ENCODE results near the gene FAM216B.

Gene FAM216B

DNA sequence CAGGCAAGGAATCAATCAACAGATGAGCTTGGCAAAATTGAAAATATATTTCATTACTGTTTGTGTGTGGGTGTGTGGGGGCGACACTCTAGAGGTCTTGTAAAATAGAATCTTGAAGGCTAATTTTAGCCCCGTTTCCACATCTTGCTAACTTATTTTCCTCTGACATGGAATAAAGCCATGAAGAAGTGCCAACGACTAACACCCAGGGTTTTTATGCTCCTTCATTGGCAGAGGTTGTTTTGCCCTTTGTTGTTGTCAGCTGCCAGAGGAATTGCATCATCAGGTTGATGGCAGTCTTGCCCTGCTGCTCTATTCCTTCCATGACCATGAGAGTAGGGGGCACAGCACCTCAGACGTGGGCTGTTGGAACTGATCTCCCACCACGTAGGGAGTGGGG, 30.6 kb upstream of the FAM216B start:
- Histone ChIP-seq H3K36me3 (ENCODE audit: low read length) (no peaks in the 10 kb centered on the region), H3K4me2 (ENCODE audit: low read depth, low read length, poor library complexity, severe bottlenecking) (no peak overlapping the region), H3K27ac (ENCODE audit: low read depth, low read length) (no peak overlapping the region), H3K27me3 (ENCODE audit: low read length) (no peaks in the 10 kb centered on the region), H3K79me2 (ENCODE audit: insufficient read depth, low read length) (no peaks in the 10 kb centered on the region), H4K20me1 (ENCODE audit: low read depth, low read length) (no peaks in the 10 kb centered on the region), H3K9me3 (ENCODE audit: insufficient read depth, low read length) (no peaks in the 10 kb centered on the region), H2AFZ (ENCODE audit: low read depth, low read length, severe bottlenecking) (no peak overlapping the region), H3K4me3 (ENCODE audit: insufficient read depth, low read length, poor library complexity, severe bottlenecking) (no peak overlapping the region), H3F3A (ENCODE audit: insufficient read depth) (no peaks in the 10 kb centered on the region), H3K9me2 (replicated peaks; ENCODE audit: insufficient read depth, low read length) (no peaks in the 10 kb centered on the region), H3K9ac (ENCODE audit: low read length) (no peak overlapping the region)
- TF ChIP-seq EZH2phosphoT487 (conservative IDR thresholded peaks at IDR 0.05; ENCODE audit: low read length), result no peak
- TF ChIP-seq CTCF (IDR thresholded peaks at IDR 0.05; ENCODE audit: insufficient read depth, low read length, poor library complexity, severe bottlenecking), result no peak

DNA sequence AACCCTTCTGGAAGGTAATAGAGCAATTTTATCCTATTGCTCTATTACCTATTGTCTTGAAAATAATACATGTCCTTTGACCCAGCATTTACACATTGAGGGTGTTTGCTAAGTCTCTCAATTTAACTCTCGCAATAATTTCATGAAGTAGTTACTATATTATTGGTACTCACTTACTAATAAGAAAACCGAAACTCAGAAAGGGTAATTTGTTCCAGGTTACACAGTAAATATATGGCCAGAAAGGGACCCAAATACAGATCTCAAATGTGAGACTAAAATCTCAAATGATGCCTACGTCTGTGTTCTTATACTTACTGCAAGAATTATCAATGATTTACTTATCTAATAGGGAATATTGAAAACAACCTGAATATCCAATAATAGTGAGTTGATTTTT, 29.7 kb upstream of the FAM216B start:
- H3K27me3 ChIP-seq (ENCODE audit: low read length), result no peaks in the 10 kb centered on the region
- H3K9me2 ChIP-seq (replicated peaks; ENCODE audit: insufficient read depth, low read length), result no peaks in the 10 kb centered on the region
- H3K36me3 ChIP-seq (ENCODE audit: low read length), result no peaks in the 10 kb centered on the region
- H3K9me3 ChIP-seq (ENCODE audit: insufficient read depth, low read length), result no peaks in the 10 kb centered on the region
- TF ChIP-seq CTCF (IDR thresholded peaks at IDR 0.05; ENCODE audit: insufficient read depth, low read length, poor library complexity, severe bottlenecking) (no peak), EZH2phosphoT487 (conservative IDR thresholded peaks at IDR 0.05; ENCODE audit: low read length) (no peak)
- no peak overlapping the region for H3K4me2 ChIP-seq (ENCODE audit: low read depth, low read length, poor library complexity, severe bottlenecking)
- no peak overlapping the region for H3K27ac ChIP-seq (ENCODE audit: low read depth, low read length)
- H3K4me3 ChIP-seq (ENCODE audit: insufficient read depth, low read length, poor library complexity, severe bottlenecking), result no peak overlapping the region
- H3K79me2 ChIP-seq (ENCODE audit: insufficient read depth, low read length), result no peaks in the 10 kb centered on the region
- H4K20me1 ChIP-seq (ENCODE audit: low read depth, low read length), result no peaks in the 10 kb centered on the region
- H3F3A ChIP-seq (ENCODE audit: insufficient read depth), result no peaks in the 10 kb centered on the region
- no peak overlapping the region for H3K9ac ChIP-seq (ENCODE audit: low read length)
- no peak overlapping the region for H2AFZ ChIP-seq (ENCODE audit: low read depth, low read length, severe bottlenecking)

- H3K36me3 ChIP-seq (ENCODE audit: low read length), result no peaks in the 10 kb centered on the region
- no peak overlapping the region for H2AFZ ChIP-seq (ENCODE audit: low read depth, low read length, severe bottlenecking)
- H3K9me2 ChIP-seq (replicated peaks; ENCODE audit: insufficient read depth, low read length), result no peaks in the 10 kb centered on the region
- no peak overlapping the region for H3K27ac ChIP-seq (ENCODE audit: low read depth, low read length)
- H3F3A ChIP-seq (ENCODE audit: insufficient read depth), result no peaks in the 10 kb centered on the region
- H3K4me2 ChIP-seq (ENCODE audit: low read depth, low read length, poor library complexity, severe bottlenecking), result no peak overlapping the region
- H3K4me3 ChIP-seq (ENCODE audit: insufficient read depth, low read length, poor library complexity, severe bottlenecking), result no peak overlapping the region
- no peaks in the 10 kb centered on the region for H3K27me3 ChIP-seq (ENCODE audit: low read length)
- H4K20me1 ChIP-seq (ENCODE audit: low read depth, low read length), result no peaks in the 10 kb centered on the region
- TF ChIP-seq EZH2phosphoT487 (conservative IDR thresholded peaks at IDR 0.05; ENCODE audit: low read length), result no peak
- no peak for TF ChIP-seq CTCF (IDR thresholded peaks at IDR 0.05; ENCODE audit: insufficient read depth, low read length, poor library complexity, severe bottlenecking)
- no peaks in the 10 kb centered on the region for H3K9me3 ChIP-seq (ENCODE audit: insufficient read depth, low read length)
- no peaks in the 10 kb centered on the region for H3K79me2 ChIP-seq (ENCODE audit: insufficient read depth, low read length)
- no peak overlapping the region for H3K9ac ChIP-seq (ENCODE audit: low read length)
Observed at GRCh38 chr13:42752731-42753130, 28.7 kb upstream of the FAM216B start.

DNA sequence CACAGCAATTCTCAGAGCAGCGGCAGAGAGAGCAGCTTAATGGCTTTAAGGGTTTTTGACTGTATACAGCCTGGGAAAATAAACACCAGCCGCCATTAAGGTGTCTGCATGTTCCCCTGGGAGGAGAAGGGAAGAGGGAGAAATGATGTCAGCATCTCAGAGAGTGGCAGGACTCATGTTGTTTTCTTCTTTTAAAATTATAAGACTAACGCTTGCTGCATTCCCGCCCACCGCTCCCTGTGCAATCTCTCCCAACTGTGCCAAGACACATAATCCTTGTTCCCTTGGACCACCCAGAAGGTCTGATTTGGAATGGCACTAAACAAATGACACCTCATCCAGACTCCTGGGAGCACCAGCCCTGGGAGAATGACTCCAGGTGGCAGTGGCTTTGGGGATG, 27.7 kb upstream of the FAM216B start:
- no peaks in the 10 kb centered on the region for H3K79me2 ChIP-seq (ENCODE audit: insufficient read depth, low read length)
- no peaks in the 10 kb centered on the region for H3K27me3 ChIP-seq (ENCODE audit: low read length)
- H4K20me1 ChIP-seq (ENCODE audit: low read depth, low read length), result no peaks in the 10 kb centered on the region
- no peak overlapping the region for H3K27ac ChIP-seq (ENCODE audit: low read depth, low read length)
- no peak overlapping the region for H3K4me2 ChIP-seq (ENCODE audit: low read depth, low read length, poor library complexity, severe bottlenecking)
- no peaks in the 10 kb centered on the region for H3K9me3 ChIP-seq (ENCODE audit: insufficient read depth, low read length)
- TF ChIP-seq EZH2phosphoT487 (conservative IDR thresholded peaks at IDR 0.05; ENCODE audit: low read length) (no peak), CTCF (IDR thresholded peaks at IDR 0.05; ENCODE audit: insufficient read depth, low read length, poor library complexity, severe bottlenecking) (no peak)
- H3K9me2 ChIP-seq (replicated peaks; ENCODE audit: insufficient read depth, low read length), result no peaks in the 10 kb centered on the region
- H3K4me3 ChIP-seq (ENCODE audit: insufficient read depth, low read length, poor library complexity, severe bottlenecking), result no peak overlapping the region
- no peaks in the 10 kb centered on the region for H3K36me3 ChIP-seq (ENCODE audit: low read length)
- H2AFZ ChIP-seq (ENCODE audit: low read depth, low read length, severe bottlenecking), result no peak overlapping the region
- no peak overlapping the region for H3K9ac ChIP-seq (ENCODE audit: low read length)
- no peaks in the 10 kb centered on the region for H3F3A ChIP-seq (ENCODE audit: insufficient read depth)
